ENCODE measurements around the gene EARS2.

The EARS2 gene

GRCh38 chr16:23502466-23502865, 54.7 kb downstream of the EARS2 start:
- DNase-seq (ENCODE audit: extremely low spot score): no peak
- ChIA-PET CTCF (no interaction called here), POLR2A (no interaction called here)
- TF ChIP-seq TARDBP (IDR thresholded peaks at IDR 0.05) (no peak), FOXM1 (IDR thresholded peaks at IDR 0.05; ENCODE audit: borderline replicate concordance) (no peak), NFRKB (IDR thresholded peaks at IDR 0.05) (no peak), FOXA1 (IDR thresholded peaks at IDR 0.05) (no peak), ARNT (IDR thresholded peaks at IDR 0.05) (no peak), L3MBTL2 (conservative IDR thresholded peaks at IDR 0.05) (no peak), SP1 (IDR thresholded peaks at IDR 0.05) (no peak), FOXK2 (IDR thresholded peaks at IDR 0.05) (no peak), ZNF384 (IDR thresholded peaks at IDR 0.05) (no peak), ELF4 (IDR thresholded peaks at IDR 0.05) (no peak), LEF1 (IDR thresholded peaks at IDR 0.05; ENCODE audit: borderline replicate concordance) (no peak)

- no peak for DNase-seq (ENCODE audit: extremely low spot score)
- no peak for TF ChIP-seq SP1 (IDR thresholded peaks at IDR 0.05)
- TF ChIP-seq ELF4 (IDR thresholded peaks at IDR 0.05): no peak
- TF ChIP-seq HDGF (IDR thresholded peaks at IDR 0.05; ENCODE audit: borderline replicate concordance): no peak
- TF ChIP-seq NFRKB (IDR thresholded peaks at IDR 0.05): no peak
- TF ChIP-seq BHLHE40 (IDR thresholded peaks at IDR 0.05; ENCODE audit: borderline replicate concordance): no peak
- TF ChIP-seq CTBP1 (IDR thresholded peaks at IDR 0.05; ENCODE audit: borderline replicate concordance): no peak
- no peak for TF ChIP-seq ZNF384 (IDR thresholded peaks at IDR 0.05)
- no peak for TF ChIP-seq ARNT (IDR thresholded peaks at IDR 0.05)
- TF ChIP-seq L3MBTL2 (conservative IDR thresholded peaks at IDR 0.05): no peak
- ChIA-PET CTCF (no interaction called here), POLR2A (no interaction called here)
These were observed 55.9 kb downstream of the EARS2 start for GRCh38 chr16:23501291-23501690.

- TF ChIP-seq SUZ12 (IDR thresholded peaks at IDR 0.05) (no peak), ZNF384 (IDR thresholded peaks at IDR 0.05) (no peak), FOXK2 (IDR thresholded peaks at IDR 0.05) (no peak), TARDBP (IDR thresholded peaks at IDR 0.05) (no peak), CTBP1 (IDR thresholded peaks at IDR 0.05; ENCODE audit: borderline replicate concordance) (no peak), NFRKB (IDR thresholded peaks at IDR 0.05) (no peak), BHLHE40 (IDR thresholded peaks at IDR 0.05; ENCODE audit: borderline replicate concordance) (no peak), FOXA1 (IDR thresholded peaks at IDR 0.05) (no peak), LEF1 (IDR thresholded peaks at IDR 0.05; ENCODE audit: borderline replicate concordance) (no peak), HDGF (IDR thresholded peaks at IDR 0.05; ENCODE audit: borderline replicate concordance) (no peak), ELF4 (IDR thresholded peaks at IDR 0.05) (no peak), ARNT (IDR thresholded peaks at IDR 0.05) (no peak), PKNOX1 (IDR thresholded peaks at IDR 0.05) (no peak), L3MBTL2 (conservative IDR thresholded peaks at IDR 0.05) (no peak), FOXM1 (IDR thresholded peaks at IDR 0.05; ENCODE audit: borderline replicate concordance) (no peak), SP1 (IDR thresholded peaks at IDR 0.05) (no peak)
- no peak for DNase-seq (ENCODE audit: extremely low spot score)
- CTCF ChIA-PET: no interaction called here
- POLR2A ChIA-PET: no interaction called here
These were observed 56.3 kb downstream of the EARS2 start for GRCh38 chr16:23500862-23501225.

- DNase-seq (ENCODE audit: extremely low spot score): no peak
- TF ChIP-seq PKNOX1 (IDR thresholded peaks at IDR 0.05): no peak
- TF ChIP-seq SUZ12 (IDR thresholded peaks at IDR 0.05): no peak
- TF ChIP-seq BHLHE40 (IDR thresholded peaks at IDR 0.05; ENCODE audit: borderline replicate concordance): no peak
- TF ChIP-seq HDGF (IDR thresholded peaks at IDR 0.05; ENCODE audit: borderline replicate concordance): no peak
- no peak for TF ChIP-seq FOXK2 (IDR thresholded peaks at IDR 0.05)
- TF ChIP-seq FOXA1 (IDR thresholded peaks at IDR 0.05): no peak
- TF ChIP-seq NFRKB (IDR thresholded peaks at IDR 0.05): no peak
- TF ChIP-seq FOXM1 (IDR thresholded peaks at IDR 0.05; ENCODE audit: borderline replicate concordance): no peak
- no peak for TF ChIP-seq TARDBP (IDR thresholded peaks at IDR 0.05)
- no peak for TF ChIP-seq ZNF384 (IDR thresholded peaks at IDR 0.05)
- POLR2A ChIA-PET: no interaction called here
- CTCF ChIA-PET: no interaction called here
These were observed 56.8 kb downstream of the EARS2 start for GRCh38 chr16:23500212-23500861.

GRCh38 chr16:23499801-23500200, 57.3 kb downstream of the EARS2 start:
- ChIA-PET CTCF (no interaction called here), POLR2A (no interaction called here)
- TF ChIP-seq SUZ12 (IDR thresholded peaks at IDR 0.05) (no peak), BHLHE40 (IDR thresholded peaks at IDR 0.05; ENCODE audit: borderline replicate concordance) (no peak), ARNT (IDR thresholded peaks at IDR 0.05) (no peak), FOXM1 (IDR thresholded peaks at IDR 0.05; ENCODE audit: borderline replicate concordance) (no peak), HDGF (IDR thresholded peaks at IDR 0.05; ENCODE audit: borderline replicate concordance) (no peak), NFRKB (IDR thresholded peaks at IDR 0.05) (no peak), ZNF384 (IDR thresholded peaks at IDR 0.05) (no peak), FOXK2 (IDR thresholded peaks at IDR 0.05) (no peak), CTBP1 (IDR thresholded peaks at IDR 0.05; ENCODE audit: borderline replicate concordance) (no peak), L3MBTL2 (conservative IDR thresholded peaks at IDR 0.05) (no peak), TARDBP (IDR thresholded peaks at IDR 0.05) (no peak)
- no peak for DNase-seq (ENCODE audit: extremely low spot score)

- TF ChIP-seq CTBP1 (IDR thresholded peaks at IDR 0.05; ENCODE audit: borderline replicate concordance) (no peak), HDGF (IDR thresholded peaks at IDR 0.05; ENCODE audit: borderline replicate concordance) (no peak), SP1 (IDR thresholded peaks at IDR 0.05) (no peak), L3MBTL2 (conservative IDR thresholded peaks at IDR 0.05) (no peak), FOXA1 (IDR thresholded peaks at IDR 0.05) (no peak), NFRKB (IDR thresholded peaks at IDR 0.05) (no peak), ELF4 (IDR thresholded peaks at IDR 0.05) (no peak), FOXM1 (IDR thresholded peaks at IDR 0.05; ENCODE audit: borderline replicate concordance) (no peak), BHLHE40 (IDR thresholded peaks at IDR 0.05; ENCODE audit: borderline replicate concordance) (no peak), ARNT (IDR thresholded peaks at IDR 0.05) (no peak), SUZ12 (IDR thresholded peaks at IDR 0.05) (no peak), ZNF384 (IDR thresholded peaks at IDR 0.05) (no peak), LEF1 (IDR thresholded peaks at IDR 0.05; ENCODE audit: borderline replicate concordance) (no peak), PKNOX1 (IDR thresholded peaks at IDR 0.05) (no peak), FOXK2 (IDR thresholded peaks at IDR 0.05) (no peak)
- ChIA-PET POLR2A (interaction anchor here (0.7 kb wide), 1 partner anchor 11 kb away, joined by 3 read pairs; no protein-coding TSS in a partner anchor), CTCF (no interaction called here)
- DNase-seq (ENCODE audit: extremely low spot score): no peak
These were observed 58.3 kb downstream of the EARS2 start for GRCh38 chr16:23498863-23499262.
